ENCODE measurements around the gene PSMB7.

DNA sequence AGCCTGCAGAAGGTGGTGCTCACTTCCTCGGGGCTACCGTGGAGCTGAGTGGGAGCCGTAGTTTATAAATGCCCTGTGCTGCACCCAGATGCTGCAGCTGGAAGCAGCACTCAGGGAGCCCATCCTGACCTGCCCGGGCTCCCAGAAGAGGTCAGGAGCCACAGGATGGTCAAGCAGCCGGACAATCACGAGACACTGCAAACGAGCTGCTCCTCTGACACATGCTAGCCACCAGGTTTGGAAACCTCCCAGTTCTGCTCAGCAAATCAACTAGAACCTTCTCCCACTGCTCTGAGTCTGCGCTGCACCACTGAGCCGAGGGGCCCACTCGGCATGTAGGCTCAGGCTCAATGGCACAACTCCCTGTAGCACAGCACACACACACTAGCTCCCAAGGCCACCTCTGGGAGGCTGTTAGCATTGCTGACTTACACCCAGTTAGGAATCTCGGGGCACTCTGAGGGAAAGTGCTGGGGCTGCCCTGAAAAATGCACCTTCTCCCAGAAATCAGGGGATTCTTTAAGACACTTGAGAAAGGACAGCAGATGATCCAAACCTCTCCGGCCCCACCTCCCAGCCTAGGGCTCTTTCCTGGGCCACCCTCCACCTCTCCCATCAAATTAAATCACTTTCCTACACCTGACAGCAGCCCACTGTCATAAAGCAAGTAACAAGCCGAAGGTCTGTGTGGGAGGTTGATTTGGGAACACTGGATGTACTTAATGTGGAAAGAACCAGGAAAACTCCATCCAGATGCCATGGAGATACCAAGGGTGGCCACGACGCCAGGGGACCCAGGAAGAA, 59.1 kb downstream of the PSMB7 start:
- TF ChIP-seq CEBPB (IDR thresholded peaks at IDR 0.05; ENCODE audit: low read depth, low read length) = no peak
- TF ChIP-seq RFX5 (IDR thresholded peaks at IDR 0.05; ENCODE audit: low read depth, low read length) = no peak
- TF ChIP-seq, protein P1, sequence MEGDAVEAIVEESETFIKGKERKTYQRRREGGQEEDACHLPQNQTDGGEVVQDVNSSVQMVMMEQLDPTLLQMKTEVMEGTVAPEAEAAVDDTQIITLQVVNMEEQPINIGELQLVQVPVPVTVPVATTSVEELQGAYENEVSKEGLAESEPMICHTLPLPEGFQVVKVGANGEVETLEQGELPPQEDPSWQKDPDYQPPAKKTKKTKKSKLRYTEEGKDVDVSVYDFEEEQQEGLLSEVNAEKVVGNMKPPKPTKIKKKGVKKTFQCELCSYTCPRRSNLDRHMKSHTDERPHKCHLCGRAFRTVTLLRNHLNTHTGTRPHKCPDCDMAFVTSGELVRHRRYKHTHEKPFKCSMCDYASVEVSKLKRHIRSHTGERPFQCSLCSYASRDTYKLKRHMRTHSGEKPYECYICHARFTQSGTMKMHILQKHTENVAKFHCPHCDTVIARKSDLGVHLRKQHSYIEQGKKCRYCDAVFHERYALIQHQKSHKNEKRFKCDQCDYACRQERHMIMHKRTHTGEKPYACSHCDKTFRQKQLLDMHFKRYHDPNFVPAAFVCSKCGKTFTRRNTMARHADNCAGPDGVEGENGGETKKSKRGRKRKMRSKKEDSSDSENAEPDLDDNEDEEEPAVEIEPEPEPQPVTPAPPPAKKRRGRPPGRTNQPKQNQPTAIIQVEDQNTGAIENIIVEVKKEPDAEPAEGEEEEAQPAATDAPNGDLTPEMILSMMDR (conservative IDR thresholded peaks at IDR 0.05; ENCODE audit: low read depth, low read length) = no peak
- TF ChIP-seq POLR2A (IDR thresholded peaks at IDR 0.05; ENCODE audit: low read depth, low read length) = no peak
- TF ChIP-seq, protein P2, sequence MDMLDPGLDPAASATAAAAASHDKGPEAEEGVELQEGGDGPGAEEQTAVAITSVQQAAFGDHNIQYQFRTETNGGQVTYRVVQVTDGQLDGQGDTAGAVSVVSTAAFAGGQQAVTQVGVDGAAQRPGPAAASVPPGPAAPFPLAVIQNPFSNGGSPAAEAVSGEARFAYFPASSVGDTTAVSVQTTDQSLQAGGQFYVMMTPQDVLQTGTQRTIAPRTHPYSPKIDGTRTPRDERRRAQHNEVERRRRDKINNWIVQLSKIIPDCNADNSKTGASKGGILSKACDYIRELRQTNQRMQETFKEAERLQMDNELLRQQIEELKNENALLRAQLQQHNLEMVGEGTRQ (IDR thresholded peaks at IDR 0.05; ENCODE audit: low read depth, low read length) = no peak
- TF ChIP-seq SMC3 (IDR thresholded peaks at IDR 0.05; ENCODE audit: low read depth, low read length) = no peak
- no peak for TF ChIP-seq MAFK (IDR thresholded peaks at IDR 0.05; ENCODE audit: low read depth, low read length)
- TF ChIP-seq RAD21 (IDR thresholded peaks at IDR 0.05; ENCODE audit: low read length) = no peak
- TF ChIP-seq BHLHE40 (IDR thresholded peaks at IDR 0.05; ENCODE audit: low read depth, low read length) = no peak
